ENCODE measurements around the gene MS4A13. TPM values are rescaled to one million over a fixed set of nuclear protein-coding genes. Genes with fewer than 3 reads are reported as not detected.

The MS4A13 gene
- total RNA-seq, 1 experiment from 2014 or later, result not detected

- DNase-seq, result no peak
- H3K27me3 ChIP-seq (ENCODE audit: control insufficient read depth, insufficient read depth, low read length), result no peaks in the 10 kb centered on the region
- H3K36me3 ChIP-seq (replicated peaks; ENCODE audit: control insufficient read depth, insufficient read depth, low read length), result no peaks in the 10 kb centered on the region
- no peak overlapping the region for H3K4me3 ChIP-seq (ENCODE audit: insufficient read depth, low read depth, low read length)
Observed at GRCh38 chr11:60589611-60590010, 74.4 kb downstream of the MS4A13 start.

Other genes with a start within 250 kb of the MS4A13 start
- gene MS4A4A, start 234.7 kb upstream of the MS4A13 start, total RNA-seq (2014; rRNA removed; shearing (Covaris generic)), result not detected in 2 replicates
- not detected in 2 replicates for gene MS4A6E, start 188.1 kb upstream of the MS4A13 start, total RNA-seq (2014; rRNA removed; shearing (Covaris generic))
- gene MS4A7, start 136.9 kb upstream of the MS4A13 start, total RNA-seq (2014; rRNA removed; shearing (Covaris generic)), result not detected in 2 replicates
- gene MS4A14, start 118.9 kb upstream of the MS4A13 start, total RNA-seq (2014; rRNA removed; shearing (Covaris generic)), result not detected in 2 replicates
- not detected in 2 replicates for gene MS4A5, start 85.8 kb upstream of the MS4A13 start, total RNA-seq (2014; rRNA removed; shearing (Covaris generic))
- not detected in 2 replicates for gene MS4A1, start 59.5 kb upstream of the MS4A13 start, total RNA-seq (2014; rRNA removed; shearing (Covaris generic))
- gene MS4A12, start 22.6 kb upstream of the MS4A13 start, total RNA-seq (2014; rRNA removed; shearing (Covaris generic)), result not detected in 2 replicates
- gene MS4A8, start 184.2 kb downstream of the MS4A13 start, total RNA-seq (2014; rRNA removed; shearing (Covaris generic)), result not detected in 2 replicates
- not detected in 2 replicates for gene MS4A18, start 209.3 kb downstream of the MS4A13 start, total RNA-seq (2014; rRNA removed; shearing (Covaris generic))
- 0.10 TPM in 1 of 2 replicates, not detected in the other for gene MS4A15, start 241.5 kb downstream of the MS4A13 start, total RNA-seq (2014; rRNA removed; shearing (Covaris generic))

All from H7 (cell line).